A549 (cell line): ENCODE results near the gene CARD9.

Source experiments
- BHLHE40 ChIP-seq: IDR thresholded peaks from 2 replicates; pipeline ENCODE4 v1.6.1; 2012; ENCODE audit warnings: low read depth, low read length, inconsistent platforms
- CBX8 ChIP-seq: fragments of 200-600 bp; sonication (generic); IDR thresholded peaks from 2 replicates; pipeline ENCODE4 v1.6.1; 2016
- EHMT2 ChIP-seq: fragments of 200-600 bp; sonication (generic); IDR thresholded peaks from 2 replicates; pipeline ENCODE4 v1.6.1; 2016; ENCODE audit warnings: antibody characterized with exemption, low read depth, mild to moderate bottlenecking, moderate library complexity
- HOXB13 ChIP-seq: fragments of 250-450 bp; sonication (Bioruptor Pico); IDR thresholded peaks from 2 replicates; pipeline ENCODE4 v1.5.0; 2020; ENCODE audit warnings: low read depth, mild to moderate bottlenecking, moderate library complexity
- KDM5A ChIP-seq: fragments of 200-600 bp; sonication (generic); IDR thresholded peaks from 2 replicates; pipeline ENCODE4 v1.6.1; 2016; ENCODE audit warnings: antibody characterized with exemption, mild to moderate bottlenecking
- MAFK ChIP-seq: fragments of 450-650 bp; IDR thresholded peaks from 2 replicates; pipeline ENCODE4 v1.6.1; 2014; ENCODE audit not compliant: partially characterized antibody
- POLR2A ChIP-seq: IDR thresholded peaks from 2 replicates; pipeline ENCODE4 v1.6.1; 2012; ENCODE audit warnings: mild to moderate bottlenecking, low read length
- REST ChIP-seq: fragments of 200-600 bp; sonication (generic); IDR thresholded peaks from 2 replicates; pipeline ENCODE4 v1.6.1; 2016; ENCODE audit warnings: antibody characterized with exemption, mild to moderate bottlenecking, moderate library complexity
- SMC3 ChIP-seq: fragments of >200 bp; sonication (Bioruptor Twin); formaldehyde crosslinking; IDR thresholded peaks from 3 replicates; pipeline ENCODE4 v1.6.1; 2018; ENCODE audit warnings: inconsistent platforms
- TF ChIP-seq, protein P1 (sequence below): fragments of >200 bp; sonication (Bioruptor Twin); formaldehyde crosslinking; IDR thresholded peaks from 3 replicates; pipeline ENCODE4 v1.5.1; 2016

DNA sequence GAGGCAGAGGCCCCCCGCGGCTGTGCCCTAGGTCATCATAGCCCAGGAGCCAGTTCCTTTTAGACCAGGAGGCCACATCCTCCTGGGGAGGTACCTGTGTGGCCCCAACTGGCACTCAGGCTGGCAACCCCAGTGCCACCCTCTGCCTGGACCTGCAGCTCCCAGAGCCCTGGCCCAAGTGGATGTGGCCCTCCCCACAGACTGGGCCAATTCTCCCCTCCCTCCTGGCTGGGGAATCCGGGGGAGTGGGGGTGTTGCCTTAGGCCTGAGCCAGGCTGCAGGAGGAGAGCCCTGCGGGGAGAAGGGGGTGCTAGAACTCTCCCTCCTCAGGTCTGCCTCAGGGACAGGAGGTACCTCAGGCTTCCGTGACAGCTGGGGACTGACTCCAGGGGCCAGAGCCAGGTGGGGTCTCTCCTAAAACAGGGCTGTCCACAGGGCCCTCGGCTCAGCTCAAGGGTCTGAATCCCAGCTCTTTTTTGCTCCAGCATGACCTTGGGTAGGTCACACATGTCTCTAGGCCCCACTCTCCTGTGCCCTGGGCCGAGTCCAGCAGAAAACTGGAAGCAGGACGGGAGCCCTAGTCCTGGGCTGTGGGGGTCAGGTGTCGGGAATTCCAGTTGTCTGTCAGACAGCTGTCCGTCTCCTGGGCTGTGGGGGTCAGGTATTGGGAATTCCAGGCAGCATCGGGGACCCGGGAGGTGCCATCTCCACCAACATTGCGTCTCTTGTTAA lies 19.5 kb downstream of the CARD9 start:
- TF ChIP-seq, protein P1, sequence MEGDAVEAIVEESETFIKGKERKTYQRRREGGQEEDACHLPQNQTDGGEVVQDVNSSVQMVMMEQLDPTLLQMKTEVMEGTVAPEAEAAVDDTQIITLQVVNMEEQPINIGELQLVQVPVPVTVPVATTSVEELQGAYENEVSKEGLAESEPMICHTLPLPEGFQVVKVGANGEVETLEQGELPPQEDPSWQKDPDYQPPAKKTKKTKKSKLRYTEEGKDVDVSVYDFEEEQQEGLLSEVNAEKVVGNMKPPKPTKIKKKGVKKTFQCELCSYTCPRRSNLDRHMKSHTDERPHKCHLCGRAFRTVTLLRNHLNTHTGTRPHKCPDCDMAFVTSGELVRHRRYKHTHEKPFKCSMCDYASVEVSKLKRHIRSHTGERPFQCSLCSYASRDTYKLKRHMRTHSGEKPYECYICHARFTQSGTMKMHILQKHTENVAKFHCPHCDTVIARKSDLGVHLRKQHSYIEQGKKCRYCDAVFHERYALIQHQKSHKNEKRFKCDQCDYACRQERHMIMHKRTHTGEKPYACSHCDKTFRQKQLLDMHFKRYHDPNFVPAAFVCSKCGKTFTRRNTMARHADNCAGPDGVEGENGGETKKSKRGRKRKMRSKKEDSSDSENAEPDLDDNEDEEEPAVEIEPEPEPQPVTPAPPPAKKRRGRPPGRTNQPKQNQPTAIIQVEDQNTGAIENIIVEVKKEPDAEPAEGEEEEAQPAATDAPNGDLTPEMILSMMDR: no peak
- TF ChIP-seq KDM5A: no peak
- TF ChIP-seq POLR2A: no peak
- no peak for TF ChIP-seq MAFK
- no peak for TF ChIP-seq HOXB13
- TF ChIP-seq CBX8: no peak
- no peak for TF ChIP-seq REST
- TF ChIP-seq SMC3: no peak
- no peak for TF ChIP-seq EHMT2
- no peak for TF ChIP-seq BHLHE40
